NCI-H2171 treated with DMSO at 0.1 percent for 48 hours (cell line): ENCODE data around the gene MAEA.

Experiments
- DNase-seq: peaks from one replicate; lab custom pipeline; 2025; lab: John Stamatoyannopoulos, UW

The MAEA gene

DNA sequence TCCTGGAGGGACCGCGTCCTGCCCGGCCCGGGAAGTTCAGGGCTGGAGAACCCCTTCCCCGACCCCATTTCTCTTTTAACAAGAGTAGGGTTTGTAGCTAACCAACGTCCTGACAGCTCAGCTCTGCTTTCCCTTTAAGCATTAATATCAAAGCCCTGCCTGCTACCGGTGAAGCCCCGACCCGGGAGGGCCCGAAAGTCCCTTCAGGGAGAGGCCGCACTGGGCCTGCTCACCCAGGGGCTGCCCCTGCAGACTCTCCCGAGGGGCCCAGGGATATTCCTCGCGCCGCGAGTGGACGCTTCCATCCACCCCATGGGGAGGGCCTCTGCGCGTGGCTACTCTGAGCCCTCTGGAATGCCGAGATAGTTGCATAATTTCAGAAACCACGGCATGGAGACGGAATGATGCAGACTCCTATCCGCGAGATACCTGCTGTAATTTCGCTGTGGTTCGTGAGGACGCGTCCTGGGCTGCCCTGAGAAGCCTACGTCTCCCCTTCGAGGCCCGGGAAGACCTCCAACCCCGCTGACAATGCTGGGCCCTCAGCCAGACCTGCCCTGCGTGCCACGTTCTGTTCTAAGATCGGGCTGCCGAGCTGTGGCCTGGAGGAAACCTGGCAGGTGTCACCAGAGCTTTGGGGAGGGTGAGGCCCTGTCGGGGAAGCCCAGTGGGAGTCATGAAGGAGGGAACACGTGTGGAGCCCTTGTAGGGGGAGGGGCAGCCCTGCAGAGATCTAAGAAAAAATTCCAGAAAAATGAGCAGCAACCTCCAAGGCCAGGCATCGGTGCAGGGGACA, 39.8 kb upstream of the MAEA start:
- no peak for DNase-seq

DNA sequence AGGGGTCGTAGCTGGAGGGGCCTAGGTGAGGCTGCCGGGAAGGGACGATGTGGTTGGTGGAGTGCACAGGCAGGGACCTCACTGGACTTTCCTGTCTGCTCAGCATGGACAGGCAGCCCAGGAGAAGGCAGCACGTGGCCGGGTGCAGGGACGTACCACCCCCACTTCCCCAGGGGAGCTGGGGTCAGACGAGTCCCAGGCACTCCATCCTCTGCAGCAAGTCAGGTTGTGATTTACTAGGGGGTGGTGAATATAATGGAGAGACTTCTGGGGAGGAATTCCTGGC, 39.2 kb upstream of the MAEA start:
- DNase-seq: no peak

DNA sequence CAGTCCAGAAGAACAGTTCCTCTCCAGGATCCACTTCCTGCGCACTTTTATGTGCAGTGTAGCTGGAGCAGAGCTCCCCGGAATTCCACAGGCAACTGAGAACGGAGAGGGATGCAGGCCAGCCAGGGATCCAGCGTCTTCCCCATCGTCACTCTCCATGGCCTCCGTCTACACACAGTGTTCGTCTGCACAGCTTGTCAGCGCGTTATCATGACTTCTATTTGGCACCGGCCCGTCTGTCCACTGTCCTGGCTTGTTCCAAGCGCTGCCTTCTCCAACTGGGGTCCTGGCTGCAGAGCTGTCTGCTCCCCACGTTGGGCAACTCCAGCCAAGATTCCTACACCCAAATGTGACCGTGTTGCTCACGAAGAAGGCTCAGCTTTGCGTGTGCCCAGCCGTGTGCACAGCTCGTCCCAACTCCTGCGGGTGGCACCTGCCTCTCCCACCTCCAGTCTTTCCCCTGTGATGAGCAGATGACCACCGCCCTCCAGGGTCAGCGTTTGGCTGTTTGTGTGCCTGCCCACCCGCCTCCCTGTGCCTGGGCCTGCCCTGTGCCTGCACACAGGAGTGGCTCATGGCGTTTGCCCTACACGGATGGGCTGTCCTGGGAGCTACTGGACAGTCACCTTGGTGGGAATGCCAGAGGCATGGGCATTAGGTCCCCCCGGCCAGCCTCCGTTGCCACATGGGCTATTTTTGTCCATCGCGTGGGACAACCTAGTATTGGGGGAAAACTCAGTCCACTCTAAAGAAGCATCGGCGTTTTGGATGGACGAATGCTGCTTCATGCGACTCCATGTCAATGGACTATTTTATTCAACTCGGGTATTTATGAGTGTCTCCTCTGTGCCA, 38.5 kb upstream of the MAEA start:
- no peak for DNase-seq

DNA sequence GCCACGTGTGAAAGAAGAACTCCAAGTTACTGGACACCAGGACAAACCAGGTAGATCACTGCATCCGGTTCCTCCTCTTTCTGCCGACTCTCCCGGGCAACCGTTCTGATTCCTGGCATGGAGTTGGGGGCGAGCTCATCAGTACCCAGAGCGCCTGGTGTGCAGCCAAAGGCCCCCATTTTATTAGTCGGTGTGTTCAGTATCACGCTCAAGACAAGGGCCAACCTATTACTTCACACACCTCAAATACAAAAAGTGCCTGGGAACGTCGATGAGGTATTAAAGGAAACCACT, 38.0 kb upstream of the MAEA start:
- DNase-seq: no peak

DNA sequence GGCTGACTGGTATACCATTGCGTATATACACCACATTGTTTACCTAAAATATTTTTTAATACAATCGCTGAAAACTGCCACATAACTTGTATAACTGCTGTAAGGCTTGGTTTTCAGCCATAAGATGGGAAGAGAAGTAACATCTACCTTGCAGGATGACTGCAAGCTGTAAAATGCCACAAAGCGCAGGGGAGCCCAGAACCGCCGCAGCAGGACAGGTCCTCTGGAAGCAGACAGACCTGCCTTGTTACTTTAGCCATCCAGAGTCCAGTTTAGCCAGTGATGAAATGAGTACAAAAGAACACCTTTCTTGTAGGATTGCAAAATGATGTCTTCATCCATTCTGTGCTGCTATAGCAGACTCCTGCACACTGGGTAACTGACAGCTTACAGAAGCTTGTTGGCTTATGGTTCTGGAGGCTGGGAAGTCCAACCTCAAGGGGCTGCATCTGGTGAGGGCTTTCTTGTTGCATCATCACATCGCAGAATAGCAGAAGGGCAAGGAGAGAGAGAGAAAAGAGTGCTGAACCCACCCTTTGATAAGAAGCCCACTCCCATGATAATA, 36.7 kb upstream of the MAEA start:
- no peak for DNase-seq

DNA sequence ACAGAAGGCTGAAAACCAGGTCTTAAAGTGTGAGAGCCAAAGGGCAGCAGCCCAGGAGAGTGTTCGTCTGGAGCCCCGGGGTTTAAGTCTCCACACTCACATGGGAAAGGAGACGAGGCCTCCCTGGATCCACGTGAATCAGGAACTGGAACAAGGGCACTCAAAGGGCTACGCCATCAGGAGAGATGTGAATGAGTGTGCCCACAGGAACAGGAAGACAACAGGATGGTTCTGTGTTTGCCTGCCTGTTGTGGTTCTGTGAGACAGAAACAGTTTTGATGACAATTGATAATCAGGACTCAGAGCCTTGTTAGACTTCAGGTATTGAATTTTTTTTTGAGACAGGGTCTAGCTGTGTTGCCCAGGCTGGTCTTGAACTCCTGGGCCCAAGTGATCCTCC, 35.9 kb upstream of the MAEA start:
- no peak for DNase-seq

DNA sequence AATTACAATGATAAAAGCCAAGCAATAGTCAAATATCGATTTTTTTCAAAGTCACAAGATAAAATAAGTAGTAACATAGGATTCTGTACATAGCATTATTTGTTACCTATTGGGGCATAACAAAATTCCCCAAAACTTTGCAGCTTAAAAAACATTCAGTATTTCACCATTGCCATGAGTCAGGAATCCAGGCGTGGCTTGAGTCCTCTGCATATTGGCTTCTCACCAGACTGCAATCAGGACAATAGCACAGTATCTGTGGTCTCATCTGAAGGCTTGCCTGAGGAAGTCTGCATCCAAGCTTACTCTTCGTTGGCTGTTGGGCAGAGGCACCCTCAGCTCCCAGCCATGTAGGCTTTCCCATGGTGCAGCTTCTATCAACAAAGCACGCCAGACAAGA, 34.5 kb upstream of the MAEA start:
- no peak for DNase-seq

DNA sequence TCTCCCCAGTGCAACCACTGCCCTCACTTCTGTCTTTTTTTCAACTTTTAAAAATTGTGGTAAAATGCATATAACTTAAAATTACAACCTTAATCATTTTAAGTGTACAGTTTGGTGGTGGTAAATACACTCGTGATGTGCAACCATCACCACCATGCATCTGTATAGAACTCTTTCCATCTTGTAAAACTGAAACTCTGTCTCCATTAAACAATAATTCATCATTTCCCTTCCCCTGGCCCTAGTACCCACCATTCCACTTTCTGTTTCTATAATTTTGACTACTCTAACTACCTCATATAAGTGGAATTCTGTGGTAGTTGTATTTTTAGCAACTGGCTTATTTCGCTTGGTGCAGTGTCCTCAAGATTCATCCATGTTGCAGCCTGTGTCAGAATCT, 34.0 kb upstream of the MAEA start:
- DNase-seq: no peak

DNA sequence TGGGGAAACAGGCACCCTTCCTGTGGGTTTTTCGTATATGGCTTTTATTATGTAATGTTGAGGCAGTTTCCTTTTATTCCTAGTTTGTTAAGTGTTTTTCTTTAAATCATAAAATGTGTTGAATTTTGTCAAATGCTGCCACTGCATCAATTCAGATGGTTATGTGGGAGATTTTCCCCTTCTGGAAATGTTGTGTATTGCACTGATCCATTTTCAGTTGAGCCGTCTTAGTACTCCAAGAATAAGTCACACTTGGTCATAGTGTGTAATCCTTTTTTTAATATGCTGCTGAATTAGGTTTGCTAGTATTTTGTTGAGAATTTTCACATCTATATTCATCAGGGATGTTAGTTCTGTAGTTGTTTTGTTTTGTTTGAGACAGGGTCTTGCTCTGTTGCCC, 31.2 kb upstream of the MAEA start:
- DNase-seq: no peak

DNA sequence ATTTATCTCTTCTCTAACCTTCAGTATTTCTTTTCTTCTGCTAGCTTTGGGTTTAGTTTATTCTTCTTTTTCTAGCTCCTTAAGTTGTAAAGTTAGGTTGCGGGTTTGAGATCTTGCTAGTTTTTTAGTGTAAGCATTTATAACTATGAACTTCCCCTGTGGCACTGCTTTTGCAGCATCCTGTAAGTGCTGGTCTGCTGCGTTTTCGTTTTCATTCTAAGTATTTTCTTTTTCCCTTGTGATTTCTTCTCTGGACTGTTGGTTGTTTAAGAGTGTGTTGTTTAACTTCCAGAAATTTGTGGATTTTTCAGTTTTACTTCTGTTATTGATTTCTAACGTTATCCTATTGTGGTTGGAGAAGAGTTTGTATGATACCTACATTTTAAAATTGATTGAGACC, 29.7 kb upstream of the MAEA start:
- no peak for DNase-seq

DNA sequence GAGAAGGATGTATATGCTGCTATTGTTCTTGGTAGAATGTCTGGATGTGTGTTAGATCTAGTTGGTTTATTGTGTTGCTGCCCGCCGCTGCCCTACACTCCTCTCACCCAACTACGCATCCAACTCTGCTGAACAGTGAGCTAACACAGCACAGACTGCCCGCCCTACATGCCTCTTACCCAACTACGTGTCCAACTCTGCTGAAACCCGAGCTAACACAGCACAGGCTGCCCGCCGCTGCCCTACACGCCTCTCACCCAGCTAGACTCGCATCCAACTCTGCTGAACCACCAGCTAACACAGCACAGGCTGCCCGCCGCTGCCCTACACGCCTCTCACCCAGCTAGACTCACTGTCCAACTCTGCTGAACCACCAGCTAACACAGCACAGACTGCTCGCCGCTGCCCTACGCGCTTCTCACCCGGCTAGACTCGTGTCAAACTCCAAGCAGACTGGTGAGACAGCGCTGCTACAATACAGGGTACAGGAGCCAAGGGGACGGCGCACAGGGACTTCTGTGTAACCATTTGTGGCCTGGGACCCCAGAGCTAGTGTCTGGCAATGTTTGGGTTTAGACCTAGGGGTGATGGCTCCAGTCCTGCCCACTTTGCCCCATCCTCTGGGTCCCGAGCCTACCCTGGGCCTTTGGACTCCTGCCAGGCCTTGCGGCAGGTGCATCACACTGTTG, 29.1 kb upstream of the MAEA start:
- peak; percentile 1 for DNase-seq

DNA sequence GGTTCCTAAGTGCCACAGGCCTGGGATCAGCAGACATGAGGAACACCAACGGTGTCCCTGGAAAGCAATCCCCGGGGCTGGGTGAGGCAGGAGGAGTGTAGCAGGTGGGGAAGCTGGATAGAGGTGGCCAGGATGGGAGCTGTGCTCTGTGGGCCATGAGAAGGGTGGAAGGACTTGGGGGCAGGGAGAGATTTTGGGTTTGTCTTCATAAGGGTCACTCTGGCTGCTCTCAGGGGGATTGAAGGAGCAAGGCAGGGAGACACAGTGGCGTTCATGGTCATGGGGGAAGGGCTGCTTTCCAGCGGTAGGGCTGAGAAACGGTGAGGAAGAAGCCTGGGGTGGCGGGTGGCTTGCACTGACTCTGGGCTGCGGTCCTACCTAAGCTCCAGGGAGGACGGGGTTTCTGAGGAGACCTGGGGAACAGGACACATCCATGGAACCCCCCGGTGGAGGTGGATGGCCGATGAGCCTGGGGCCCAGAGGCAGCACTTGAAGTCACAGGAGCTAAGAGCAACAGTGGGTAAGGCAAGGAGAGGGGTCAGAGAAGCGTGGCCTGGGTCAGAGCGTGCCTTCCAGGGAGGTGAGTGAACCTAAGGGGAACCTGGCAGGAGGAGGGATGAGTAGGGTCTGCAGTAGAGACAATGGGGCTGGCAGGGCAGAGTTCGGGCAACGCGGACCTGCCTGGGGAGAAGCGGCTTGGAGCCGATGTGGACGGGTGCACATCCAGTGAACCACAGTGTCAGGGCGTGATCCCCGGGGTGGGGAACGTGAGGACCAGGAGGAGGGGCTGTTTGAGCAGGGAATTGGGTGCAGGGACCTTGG, 28.4 kb upstream of the MAEA start:
- no peak for DNase-seq

DNA sequence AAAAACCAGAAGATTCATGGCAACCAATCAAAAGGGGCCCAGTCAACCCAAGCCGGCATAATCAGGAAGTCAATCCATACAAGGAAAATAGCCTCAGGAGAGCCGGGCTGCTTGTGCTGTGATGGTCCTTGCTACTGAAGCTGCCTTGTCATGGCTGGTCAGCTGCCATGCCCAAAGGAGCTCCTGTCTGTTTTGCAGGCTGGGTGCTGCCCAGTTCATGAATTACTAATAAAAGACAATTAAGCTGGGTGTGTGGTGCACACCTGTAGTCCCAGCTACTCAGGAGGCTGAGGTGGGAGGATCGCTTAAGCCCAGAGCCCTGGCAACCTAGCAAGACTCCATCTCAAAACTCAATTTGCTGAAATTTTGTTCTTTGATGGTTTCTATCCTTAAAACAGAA, 24.7 kb upstream of the MAEA start:
- no peak for DNase-seq

DNA sequence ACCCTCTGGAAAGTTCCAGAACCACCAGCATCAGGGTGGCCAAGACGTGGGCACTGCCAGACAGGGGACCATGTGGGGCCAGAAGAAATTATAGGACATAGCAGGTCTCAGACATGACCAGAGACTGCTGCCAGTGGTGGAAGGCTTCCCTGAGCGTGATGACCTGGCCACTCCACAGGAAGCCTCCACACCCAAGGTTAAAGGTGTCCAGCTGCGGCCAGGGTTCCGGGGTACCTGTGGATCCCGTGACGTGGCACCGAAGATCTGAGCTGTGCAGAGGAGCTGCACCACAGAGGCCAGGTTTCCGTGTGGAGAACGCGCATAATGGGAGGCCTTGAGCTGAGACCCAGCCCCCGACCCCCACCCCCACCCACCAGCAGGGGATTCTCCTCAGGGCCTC, 24.3 kb upstream of the MAEA start:
- no peak for DNase-seq

DNA sequence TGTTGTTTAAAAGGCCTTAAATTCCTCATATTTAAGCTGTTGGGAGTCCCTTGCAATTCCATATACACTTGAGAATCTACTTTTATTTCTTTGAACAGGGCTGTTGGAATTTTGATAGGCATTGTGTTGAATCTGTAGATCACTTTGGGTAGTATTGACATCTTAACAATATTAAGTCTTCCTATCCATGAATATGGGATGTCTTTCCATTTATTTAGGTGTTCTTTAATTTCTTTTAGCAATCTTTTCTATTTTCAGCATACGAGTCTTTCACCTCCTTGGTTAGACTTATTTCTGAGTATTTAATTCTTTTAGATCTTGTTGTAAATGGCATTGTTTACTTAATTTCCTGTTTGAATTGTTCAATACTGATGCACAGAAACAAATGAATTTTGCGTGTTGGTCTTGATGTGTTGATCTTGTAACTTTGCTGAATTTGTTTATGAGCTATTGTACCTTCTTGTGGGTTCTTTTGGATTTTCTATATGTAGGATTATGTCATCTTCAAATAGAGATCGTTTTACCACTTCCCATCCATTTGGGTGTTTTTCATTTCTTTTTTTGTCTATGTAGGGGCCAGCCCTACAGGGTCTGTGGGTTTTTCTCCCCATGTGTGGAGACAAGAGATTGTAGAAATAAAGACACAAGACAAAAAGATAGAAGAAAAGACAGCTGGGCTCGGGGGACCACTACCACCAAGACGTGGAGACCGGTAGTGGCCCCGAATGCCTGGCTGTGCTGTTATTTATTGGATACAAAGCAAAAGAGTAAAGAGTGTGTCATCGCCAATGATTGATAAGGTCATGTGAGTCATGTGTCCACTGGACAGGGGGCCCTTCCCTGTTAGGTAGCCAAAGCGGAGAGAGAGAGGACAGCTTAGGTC, 22.6 kb upstream of the MAEA start:
- DNase-seq: no peak

DNA sequence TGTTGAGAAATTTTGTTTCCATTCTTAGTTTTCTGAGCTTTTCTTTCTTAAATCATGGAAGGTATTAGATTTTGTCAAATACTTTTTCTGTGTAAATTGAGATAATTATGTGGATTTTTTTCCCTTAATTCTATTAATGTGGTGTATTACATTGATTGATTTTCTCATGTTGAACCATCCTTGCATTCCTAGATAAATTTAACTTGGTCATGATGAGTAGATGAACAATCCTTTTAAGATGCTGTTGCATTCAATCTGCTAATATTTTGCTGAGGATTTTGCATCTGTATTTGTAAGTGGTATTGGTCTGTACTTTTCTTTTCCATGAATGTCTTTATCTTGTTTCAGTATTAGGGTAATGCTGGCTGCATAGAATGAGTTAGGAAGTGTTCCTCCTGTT, 20.5 kb upstream of the MAEA start:
- no peak for DNase-seq

DNA sequence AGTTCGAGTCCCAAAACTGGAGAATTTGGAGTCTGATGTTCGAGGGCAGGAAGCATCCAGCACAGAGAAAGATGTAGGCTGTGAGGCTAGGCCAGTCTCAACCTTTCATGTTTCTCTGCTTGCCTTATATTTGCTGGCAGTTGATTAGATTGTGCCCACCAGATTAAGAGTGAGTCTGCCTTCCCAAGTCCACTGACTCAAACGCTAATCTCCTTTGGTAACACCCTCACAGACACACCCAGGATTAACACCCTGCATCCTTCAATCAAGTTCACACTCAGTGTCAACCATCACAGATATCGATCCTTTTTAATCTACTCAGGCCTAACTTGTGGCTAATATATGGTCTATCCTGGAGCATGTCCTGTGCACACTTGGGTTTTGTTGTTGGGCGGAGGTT, 18.0 kb upstream of the MAEA start:
- DNase-seq: no peak

DNA sequence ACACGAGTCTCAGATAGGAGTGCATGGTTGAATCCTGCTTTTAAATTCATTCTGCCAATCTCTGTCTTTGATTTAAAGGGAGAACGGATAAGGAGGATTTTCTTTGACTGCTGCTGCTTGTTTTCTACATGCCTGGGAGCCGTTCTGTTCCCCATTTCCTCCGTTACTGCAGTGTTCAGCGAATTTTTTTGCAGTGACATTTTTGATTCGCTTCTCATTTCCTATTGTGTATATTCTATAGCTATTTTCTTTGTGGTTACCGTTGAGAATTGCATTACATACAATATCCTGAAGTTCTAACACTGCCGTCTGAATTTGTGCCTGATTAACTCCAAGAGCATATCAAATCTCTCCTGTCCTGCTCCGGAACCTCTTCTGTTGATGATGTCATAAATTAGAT, 14.8 kb upstream of the MAEA start:
- no peak for DNase-seq

DNA sequence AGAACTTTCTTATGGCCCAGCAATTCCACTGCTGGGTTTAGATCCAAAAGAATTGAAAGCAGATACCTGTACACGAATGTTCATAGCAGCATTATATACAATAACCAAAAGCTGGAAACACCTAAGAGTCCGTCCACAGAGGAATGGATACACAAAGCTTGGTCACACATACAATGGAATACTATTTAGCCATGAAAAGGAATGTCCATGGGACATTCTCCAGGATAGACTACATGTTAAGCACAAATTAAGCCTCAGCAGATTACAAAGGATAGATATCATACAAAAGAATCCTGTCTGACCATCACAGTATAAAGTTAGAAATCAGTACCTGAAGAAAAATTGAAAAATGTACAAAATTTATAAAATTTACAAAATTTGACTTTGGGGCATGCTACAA, 12.7 kb upstream of the MAEA start:
- no peak for DNase-seq

DNA sequence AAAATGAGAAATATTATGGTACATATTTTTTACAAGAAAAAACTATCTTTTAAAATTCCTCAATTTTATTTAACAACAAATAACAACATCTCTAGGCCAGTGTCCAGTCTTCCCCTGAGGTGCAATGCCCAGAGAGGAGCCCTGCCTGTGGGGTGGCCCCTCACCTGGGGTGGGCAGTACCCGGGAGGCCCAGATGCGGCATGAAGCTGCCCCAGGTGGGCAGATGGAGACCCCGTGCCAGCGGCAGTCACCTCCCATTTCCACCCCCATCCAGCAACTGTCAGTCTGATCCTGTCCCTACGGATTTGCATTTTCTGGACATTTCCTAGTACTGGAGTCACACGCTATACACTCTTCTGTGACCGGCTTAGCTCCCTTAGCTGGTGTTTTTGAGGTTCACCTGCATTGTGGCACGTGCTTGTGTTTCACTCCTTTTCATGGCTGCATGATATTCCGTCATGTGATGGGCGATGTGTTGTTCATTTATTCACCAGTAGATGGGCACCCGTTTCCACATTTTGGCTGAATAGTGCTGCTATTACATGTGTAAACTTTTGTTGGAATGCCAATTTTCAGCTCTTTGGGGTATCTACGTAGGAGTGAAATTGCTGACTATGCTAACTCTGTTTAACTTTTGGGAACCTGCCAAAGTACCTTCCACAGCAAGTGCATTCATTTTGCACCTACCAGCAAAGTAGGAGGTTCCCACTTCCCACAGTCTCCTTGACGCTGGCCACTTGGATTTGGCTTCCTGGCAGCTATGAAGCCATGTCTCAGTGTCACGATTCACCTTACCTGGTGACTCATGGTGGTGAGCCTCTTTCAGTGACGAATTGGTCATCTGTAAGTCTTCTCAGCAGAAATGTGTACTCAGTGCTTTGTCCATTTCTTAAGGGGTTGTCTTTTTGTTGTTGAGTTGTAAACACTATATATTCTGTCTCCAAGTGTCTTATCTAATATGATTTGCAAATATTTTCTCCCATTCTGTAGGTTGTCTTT, 11.7 kb upstream of the MAEA start:
- no peak for DNase-seq
